ENCODE data around the gene GBP3. TPM values are rescaled to one million over a fixed set of nuclear protein-coding genes. Genes with fewer than 3 reads are reported as not detected.

Gene GBP3
- total and polyA plus RNA-seq, 2 donors (not counting 1 experiment from before 2014, with no cell fraction given), result 44.9 to 51.5 TPM

DNA sequence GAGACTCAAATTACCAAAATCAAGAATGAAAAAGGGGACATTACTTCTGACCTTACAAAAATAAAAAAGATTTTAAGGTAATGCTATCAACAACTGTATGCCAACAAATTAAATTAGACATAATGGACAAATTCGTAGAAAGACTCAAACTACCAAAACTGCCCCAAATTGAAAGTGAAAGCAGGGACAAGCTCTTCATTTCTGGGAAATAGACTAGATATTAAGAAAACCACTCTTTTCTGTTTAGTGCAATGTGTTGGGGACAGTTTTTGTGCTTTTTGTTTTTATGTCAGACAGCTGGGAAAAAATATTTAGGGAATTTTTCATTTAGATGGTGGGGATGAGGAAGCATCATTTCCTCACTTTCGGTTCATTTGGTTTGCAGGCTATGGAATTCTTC, 47.3 kb upstream of the GBP3 start:
- Histone ChIP-seq H3K4me2 (ENCODE audit: extremely low read depth, insufficient read depth, low read length) (peak overlapping the region; percentile 69), H3K9me3 (ENCODE audit: control insufficient read depth, insufficient read depth, low read depth, low read length) (no peaks in the 10 kb centered on the region), H3K27ac (ENCODE audit: insufficient read depth, low read length) (no peak overlapping the region), H3K36me3 (ENCODE audit: control insufficient read depth, insufficient read depth, low read length) (no peaks in the 10 kb centered on the region), H4K20me1 (ENCODE audit: control insufficient read depth, extremely low read depth, insufficient read depth, low read length) (no peaks in the 10 kb centered on the region), H2AFZ (ENCODE audit: low read length) (peak overlapping the region; percentile 63), H3K4me1 (ENCODE audit: control insufficient read depth, extremely low read depth, insufficient read depth, low read length) (peaks cover 3% of the 10 kb centered on the region), H3K79me2 (ENCODE audit: control insufficient read depth, insufficient read depth, low read length) (no peaks in the 10 kb centered on the region), H3K4me3 (replicated peaks in 1 of 4; ENCODE audit: control extremely low read depth in 1 of 4, insufficient read depth in 1 of 4, low read depth in 3 of 4, low read length in 4 of 4) (peak overlapping the region; percentile 29 to 38 (median 34)), H3K9ac (ENCODE audit: insufficient read depth, low read length) (no peak overlapping the region), H3K27me3 (ENCODE audit: control insufficient read depth, insufficient read depth, low read length) (no peaks in the 10 kb centered on the region)
- TF ChIP-seq EZH2 (IDR thresholded peaks at IDR 0.05; ENCODE audit: low read length, missing control alignments) (no peak), CTCF (conservative IDR thresholded peaks at IDR 0.05 in 1 of 2, IDR thresholded peaks at IDR 0.05 in 1 of 2; ENCODE audit: low read depth in 1 of 2, low read length in 2 of 2) (no peak)
- DNase-seq (ENCODE audit: low read depth in 2 of 2), result peak in 1 of 2 donors; percentile 28

DNA sequence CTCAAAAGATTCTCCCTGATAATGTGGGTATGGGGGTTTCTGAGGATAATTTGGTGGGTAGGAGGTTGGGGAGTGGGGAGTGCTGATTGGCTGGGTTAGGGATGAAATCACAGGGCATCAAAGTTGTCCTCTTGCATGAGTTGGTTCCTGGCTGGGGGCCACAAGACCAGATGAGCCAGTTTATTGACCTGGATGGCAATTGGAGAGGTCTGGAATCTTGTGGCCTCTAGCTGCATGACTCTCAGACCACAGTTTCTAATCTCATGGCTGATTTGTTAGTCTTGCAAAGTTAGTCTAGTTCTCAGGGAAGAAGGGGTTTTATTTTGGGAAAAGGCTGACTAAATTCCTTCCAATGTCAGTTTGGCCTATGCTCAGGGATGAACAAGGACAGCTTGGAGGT, 45.6 kb upstream of the GBP3 start:
- Histone ChIP-seq H4K20me1 (ENCODE audit: control insufficient read depth, extremely low read depth, insufficient read depth, low read length) (no peaks in the 10 kb centered on the region), H3K27ac (ENCODE audit: insufficient read depth, low read length) (no peak overlapping the region), H3K4me3 (replicated peaks in 1 of 4; ENCODE audit: control extremely low read depth in 1 of 4, insufficient read depth in 1 of 4, low read depth in 3 of 4, low read length in 4 of 4) (no peak overlapping the region), H3K9ac (ENCODE audit: insufficient read depth, low read length) (no peak overlapping the region), H3K79me2 (ENCODE audit: control insufficient read depth, insufficient read depth, low read length) (peaks cover 8% of the 10 kb centered on the region), H3K4me1 (ENCODE audit: control insufficient read depth, extremely low read depth, insufficient read depth, low read length) (peaks cover 3% of the 10 kb centered on the region), H3K36me3 (ENCODE audit: control insufficient read depth, insufficient read depth, low read length) (no peaks in the 10 kb centered on the region), H3K9me3 (ENCODE audit: control insufficient read depth, insufficient read depth, low read depth, low read length) (no peaks in the 10 kb centered on the region), H3K27me3 (ENCODE audit: control insufficient read depth, insufficient read depth, low read length) (no peaks in the 10 kb centered on the region), H3K4me2 (ENCODE audit: extremely low read depth, insufficient read depth, low read length) (no peak overlapping the region), H2AFZ (ENCODE audit: low read length) (peak overlapping the region; percentile 0)
- TF ChIP-seq EZH2 (IDR thresholded peaks at IDR 0.05; ENCODE audit: low read length, missing control alignments), result no peak
- no peak for TF ChIP-seq CTCF (conservative IDR thresholded peaks at IDR 0.05 in 1 of 2, IDR thresholded peaks at IDR 0.05 in 1 of 2; ENCODE audit: low read depth in 1 of 2, low read length in 2 of 2)
- peak; percentile 34 to 85 for DNase-seq (ENCODE audit: low read depth in 2 of 2)

DNA sequence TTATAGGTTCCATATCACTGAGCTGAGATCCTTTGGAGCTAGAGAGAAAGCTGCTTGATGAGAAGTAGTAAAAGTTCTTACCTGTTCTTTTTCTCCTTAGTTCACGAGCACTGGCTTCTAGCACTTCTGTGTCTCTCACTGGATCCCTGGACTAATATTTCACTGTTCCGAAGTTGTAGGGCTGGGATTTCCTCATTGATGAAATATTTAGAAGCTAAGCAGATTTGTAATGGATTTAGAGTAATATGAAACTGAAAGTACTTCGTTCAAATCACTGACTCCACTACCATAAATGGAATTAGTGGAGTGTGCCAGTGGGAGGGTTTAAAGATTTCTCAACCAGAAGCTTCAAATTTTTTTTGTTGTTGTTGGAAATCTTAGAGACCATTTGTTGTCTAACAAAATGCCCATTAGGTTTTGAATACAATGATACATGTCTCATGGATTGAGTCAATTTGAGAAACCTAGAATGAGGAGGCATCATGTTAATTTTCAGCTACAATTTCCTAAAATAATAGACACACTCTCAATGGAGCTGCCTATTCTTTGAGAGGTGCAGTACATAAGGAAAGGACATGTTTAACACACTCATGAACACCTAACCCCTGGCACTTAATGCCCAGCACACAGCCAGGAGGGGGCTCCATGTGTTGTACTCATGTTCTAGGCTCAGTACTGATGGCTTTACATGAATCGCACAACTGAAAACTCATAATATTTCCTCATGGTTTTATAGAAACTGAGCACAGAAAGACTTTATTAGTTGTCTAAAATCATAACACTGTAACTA, 42.6 kb upstream of the GBP3 start, which contains the start of gene GBP1:
Gene GBP1, minus strand, starts transcription at position 130 of the 790 bp plus-strand sequence. CDS start 1,974 bp downstream, outside the sequence.
- TF ChIP-seq EZH2 (IDR thresholded peaks at IDR 0.05; ENCODE audit: low read length, missing control alignments) (no peak), CTCF (conservative IDR thresholded peaks at IDR 0.05 in 1 of 2, IDR thresholded peaks at IDR 0.05 in 1 of 2; ENCODE audit: low read depth in 1 of 2, low read length in 2 of 2) (no peak)
- peak; percentile 88 to 96 for DNase-seq (ENCODE audit: low read depth in 2 of 2)
- H3K9ac ChIP-seq (ENCODE audit: insufficient read depth, low read length), result peak within 1 kb of the TSS; percentile 51
- peak within 1 kb of the TSS; percentile 92 for H3K4me2 ChIP-seq (ENCODE audit: extremely low read depth, insufficient read depth, low read length)
- H2AFZ ChIP-seq (ENCODE audit: low read length), result peak within 1 kb of the TSS; percentile 94
- H3K79me2 ChIP-seq (ENCODE audit: control insufficient read depth, insufficient read depth, low read length), result peaks cover 8% of the 10 kb centered on the region
- no peaks in the 10 kb centered on the region for H4K20me1 ChIP-seq (ENCODE audit: control insufficient read depth, extremely low read depth, insufficient read depth, low read length)
- H3K27ac ChIP-seq (ENCODE audit: insufficient read depth, low read length), result peak within 1 kb of the TSS; percentile 76
- H3K9me3 ChIP-seq (ENCODE audit: control insufficient read depth, insufficient read depth, low read depth, low read length), result no peaks in the 10 kb centered on the region
- H3K4me1 ChIP-seq (ENCODE audit: control insufficient read depth, extremely low read depth, insufficient read depth, low read length), result peaks cover 3% of the 10 kb centered on the region
- no peaks in the 10 kb centered on the region for H3K27me3 ChIP-seq (ENCODE audit: control insufficient read depth, insufficient read depth, low read length)
- no peaks in the 10 kb centered on the region for H3K36me3 ChIP-seq (ENCODE audit: control insufficient read depth, insufficient read depth, low read length)
- H3K4me3 ChIP-seq (replicated peaks in 1 of 4; ENCODE audit: control extremely low read depth in 1 of 4, insufficient read depth in 1 of 4, low read depth in 3 of 4, low read length in 4 of 4), result peak within 1 kb of the TSS; percentile 40 to 97 (median 63)

Data from fibroblast of lung (primary cell).